ENCODE results near the gene HPSE2. TPM values are rescaled to one million over a fixed set of nuclear protein-coding genes. Genes with fewer than 3 reads are reported as not detected.

The HPSE2 gene
- total RNA-seq, 4 donors from 2014 or later = 0.57 to 3.6 (median 1.5) TPM

- 62 to 63% methylated on average over 5 of the region's 5 CpGs for WGBS, 2 donors
These were observed 664.8 kb downstream of the HPSE2 start for GRCh38 chr10:98570834-98571233.

GRCh38 chr10:98569853-98570252, 665.8 kb downstream of the HPSE2 start:
- intact Hi-C loops (cut with DNase I; ENCODE audit: low total_unique reads) = no loop called here
- TF ChIP-seq POLR2A (IDR thresholded peaks at IDR 0.05) (no peak), CTCF (IDR thresholded peaks at IDR 0.05) (no peak)
- DNase-seq (ENCODE audit: low spot score in 2 of 2) = no peak
- no peak overlapping the region for H3K4me3 ChIP-seq (ENCODE audit: low read depth, poor library complexity, severe bottlenecking)

More at GRCh38 chr10:98570834-98571233, 664.8 kb downstream of the HPSE2 start:
- DNase-seq (ENCODE audit: low spot score in 2 of 2) = no peak
- TF ChIP-seq POLR2A (IDR thresholded peaks at IDR 0.05) (no peak), CTCF (IDR thresholded peaks at IDR 0.05) (no peak)
- H3K4me3 ChIP-seq (ENCODE audit: low read depth, poor library complexity, severe bottlenecking) = no peak overlapping the region
- intact Hi-C loops (cut with DNase I; ENCODE audit: low total_unique reads) = no loop called here

- no peak for DNase-seq (ENCODE audit: low spot score in 2 of 2)
- H3K4me3 ChIP-seq (ENCODE audit: low read depth, poor library complexity, severe bottlenecking) = no peak overlapping the region
- no peak for TF ChIP-seq POLR2A (IDR thresholded peaks at IDR 0.05)
- TF ChIP-seq CTCF (IDR thresholded peaks at IDR 0.05) = no peak
- intact Hi-C loops (cut with DNase I; ENCODE audit: low total_unique reads) = no loop called here
- 65 to 66% methylated on average over 2 of the region's 2 CpGs for whole genome bisulfite sequencing, 2 donors
These were observed 667.1 kb downstream of the HPSE2 start for GRCh38 chr10:98568551-98568950.

GRCh38 chr10:98567391-98568133, 668.1 kb downstream of the HPSE2 start:
- intact Hi-C loops (cut with DNase I; ENCODE audit: low total_unique reads) = no loop called here
- no peak overlapping the region for H3K4me3 ChIP-seq (ENCODE audit: low read depth, poor library complexity, severe bottlenecking)
- no peak for TF ChIP-seq POLR2A (IDR thresholded peaks at IDR 0.05)
- TF ChIP-seq CTCF (IDR thresholded peaks at IDR 0.05) = no peak
- DNase-seq (ENCODE audit: low spot score in 2 of 2) = no peak
- 53 to 62% methylated on average over 4 of the region's 4 CpGs for WGBS, 2 donors

GRCh38 chr10:98563811-98564210, 671.8 kb downstream of the HPSE2 start:
- intact Hi-C loops (cut with DNase I; ENCODE audit: low total_unique reads) = no loop called here
- no peak for TF ChIP-seq POLR2A (IDR thresholded peaks at IDR 0.05)
- TF ChIP-seq CTCF (IDR thresholded peaks at IDR 0.05) = no peak
- 40 to 42% methylated on average over 2 of the region's 2 CpGs for WGBS, 2 donors
- DNase-seq (ENCODE audit: low spot score in 2 of 2) = no peak
- no peak overlapping the region for H3K4me3 ChIP-seq (ENCODE audit: low read depth, poor library complexity, severe bottlenecking)

GRCh38 chr10:98560565-98560964, 675.1 kb downstream of the HPSE2 start:
- intact Hi-C loops (cut with DNase I; ENCODE audit: low total_unique reads) = no loop called here
- TF ChIP-seq POLR2A (IDR thresholded peaks at IDR 0.05) = no peak
- TF ChIP-seq CTCF (IDR thresholded peaks at IDR 0.05) = no peak
- 86 to 88% methylated on average over 2 of the region's 2 CpGs for WGBS, 2 donors
- H3K4me3 ChIP-seq (ENCODE audit: low read depth, poor library complexity, severe bottlenecking) = no peak overlapping the region
- no peak for DNase-seq (ENCODE audit: low spot score in 2 of 2)
